SK-N-SH treated with all-trans-retinoic acid at 6 μM for 48 hours (cell line): ENCODE results near the gene MLLT1.

Experiments
- ATAC-seq: fragments of 200-7000 bp; cut with Tn5 transposase; 3 replicates; pipeline ENCODE4 v1.9.1; 2020; ENCODE audit warnings: mild to moderate bottlenecking, moderate library complexity
- ARNTL ChIP-seq: fragments of 450-650 bp; formaldehyde crosslinking; IDR thresholded peaks from 2 replicates; pipeline ENCODE4 v1.5.0; 2020; ENCODE audit warnings: low read depth, mild to moderate bottlenecking, moderate library complexity, borderline replicate concordance
- BACH2 ChIP-seq: fragments of 250-450 bp; sonication (Bioruptor Pico); IDR thresholded peaks from 2 replicates; pipeline ENCODE4 v1.9.0; 2021; ENCODE audit warnings: mild to moderate bottlenecking, borderline replicate concordance
- CSDC2 ChIP-seq: fragments of 250-450 bp; sonication (Bioruptor Pico); IDR thresholded peaks from 2 replicates; pipeline ENCODE4 v1.5.0; 2020; ENCODE audit warnings: mild to moderate bottlenecking, moderate library complexity
- CSRNP3 ChIP-seq: fragments of 250-450 bp; sonication (Bioruptor Pico); IDR thresholded peaks from 2 replicates; pipeline ENCODE4 v1.5.1; 2021; ENCODE audit warnings: mild to moderate bottlenecking, moderate library complexity
- ESRRG ChIP-seq: fragments of 250-450 bp; sonication (Bioruptor Pico); IDR thresholded peaks from 2 replicates; pipeline ENCODE4 v1.6.1; 2021; ENCODE audit warnings: mild to moderate bottlenecking
- GLIS3 ChIP-seq: fragments of 250-450 bp; sonication (Bioruptor Pico); IDR thresholded peaks from 2 replicates; pipeline ENCODE4 v1.5.0; 2020; ENCODE audit warnings: mild to moderate bottlenecking, moderate library complexity
- ISL1 ChIP-seq: fragments of 250-450 bp; sonication (Bioruptor Pico); IDR thresholded peaks from 2 replicates; pipeline ENCODE4 v2.1.2; 2022; ENCODE audit warnings: mild to moderate bottlenecking, moderate library complexity
- OSR1 ChIP-seq: fragments of 250-450 bp; sonication (Bioruptor Pico); IDR thresholded peaks from 2 replicates; pipeline ENCODE4 v1.8.0; 2022; ENCODE audit warnings: moderate library complexity, mild to moderate bottlenecking, inconsistent platforms
- PPARA ChIP-seq: fragments of 250-450 bp; sonication (Bioruptor Pico); IDR thresholded peaks from 2 replicates; pipeline ENCODE4 v1.5.0; 2020; ENCODE audit warnings: mild to moderate bottlenecking, borderline replicate concordance
- RARB ChIP-seq: fragments of 250-450 bp; sonication (Bioruptor Pico); IDR thresholded peaks from 2 replicates; pipeline ENCODE4 v1.8.0; 2021; ENCODE audit warnings: mild to moderate bottlenecking, moderate library complexity
- SNAI2 ChIP-seq: fragments of 250-450 bp; sonication (Bioruptor Pico); IDR thresholded peaks from 2 replicates; pipeline ENCODE4 v1.5.0; 2020; ENCODE audit warnings: mild to moderate bottlenecking, moderate library complexity
- TCF4 ChIP-seq: fragments of 250-450 bp; sonication (Bioruptor Pico); IDR thresholded peaks from 2 replicates; pipeline ENCODE4 v1.8.0; 2021; ENCODE audit warnings: mild to moderate bottlenecking, moderate library complexity, borderline replicate concordance
- TOX ChIP-seq: fragments of 250-450 bp; sonication (Bioruptor Pico); IDR thresholded peaks from 2 replicates; pipeline ENCODE4 v1.8.0; 2021; ENCODE audit warnings: mild to moderate bottlenecking, moderate library complexity, borderline replicate concordance
- TSHZ2 ChIP-seq: fragments of 250-450 bp; sonication (Bioruptor Pico); IDR thresholded peaks from 2 replicates; pipeline ENCODE4 v1.5.0; 2020; ENCODE audit warnings: mild to moderate bottlenecking, moderate library complexity
- ZC3H10 ChIP-seq: fragments of 250-450 bp; sonication (Bioruptor Pico); IDR thresholded peaks from 2 replicates; pipeline ENCODE4 v1.5.1; 2021; ENCODE audit warnings: mild to moderate bottlenecking, moderate library complexity
- ZFP3 ChIP-seq: fragments of 250-450 bp; sonication (Bioruptor Pico); IDR thresholded peaks from 2 replicates; pipeline ENCODE4 v1.5.0; 2020; ENCODE audit warnings: mild to moderate bottlenecking, moderate library complexity
- ZNF565 ChIP-seq: fragments of 450-650 bp; formaldehyde crosslinking; conservative IDR thresholded peaks from 2 replicates; pipeline ENCODE4 v1.5.0; 2020; ENCODE audit warnings: low read depth, mild to moderate bottlenecking, moderate library complexity
- ZNF70 ChIP-seq: fragments of 450-650 bp; formaldehyde crosslinking; IDR thresholded peaks from 2 replicates; pipeline ENCODE4 v1.5.0; 2020; ENCODE audit warnings: mild to moderate bottlenecking, moderate library complexity
- ZNF8 ChIP-seq: fragments of 450-650 bp; formaldehyde crosslinking; IDR thresholded peaks from 2 replicates; pipeline ENCODE4 v1.5.0; 2020; ENCODE audit warnings: mild to moderate bottlenecking, moderate library complexity
- TF ChIP-seq, protein P1 (sequence below): fragments of 250-450 bp; sonication (Bioruptor Pico); IDR thresholded peaks from 2 replicates; pipeline ENCODE4 v1.5.1; 2020; ENCODE audit warnings: low read depth, mild to moderate bottlenecking, moderate library complexity
- TF ChIP-seq, protein P2 (sequence below): fragments of 250-450 bp; sonication (Bioruptor Pico); IDR thresholded peaks from 2 replicates; pipeline ENCODE4 v1.8.0; 2021; ENCODE audit warnings: low read depth, mild to moderate bottlenecking, moderate library complexity, borderline replicate concordance

The MLLT1 gene

DNA sequence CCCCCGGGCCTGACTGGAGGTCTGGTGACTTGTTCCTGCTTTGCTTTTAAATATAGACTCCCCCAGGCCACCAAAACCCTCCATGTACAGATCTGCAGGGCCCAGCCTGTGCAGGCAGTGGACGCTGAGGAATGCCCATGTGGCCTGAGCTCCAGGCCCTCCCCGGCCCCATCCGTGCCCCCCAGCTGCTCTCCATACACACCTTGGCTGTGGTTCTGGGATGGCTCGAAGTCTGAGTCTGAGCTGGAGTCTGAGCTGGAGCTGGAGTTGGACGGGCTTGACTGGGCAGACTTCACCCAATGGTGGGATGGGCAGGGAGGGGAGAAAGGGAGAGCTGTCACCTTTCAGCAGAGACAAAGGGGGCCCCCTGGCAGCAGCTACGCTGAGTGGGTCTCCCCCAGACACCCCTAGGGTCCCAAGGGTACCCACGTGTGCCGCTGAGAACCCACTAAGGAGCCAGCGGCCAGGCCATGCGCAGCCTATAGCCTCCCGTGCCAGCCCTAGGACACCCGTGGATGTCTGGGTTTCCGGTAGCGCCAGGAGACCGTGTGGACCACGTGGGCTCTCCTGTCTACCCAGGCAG is 61.9 kb downstream of the MLLT1 start (continued):
- TF ChIP-seq, protein P1, sequence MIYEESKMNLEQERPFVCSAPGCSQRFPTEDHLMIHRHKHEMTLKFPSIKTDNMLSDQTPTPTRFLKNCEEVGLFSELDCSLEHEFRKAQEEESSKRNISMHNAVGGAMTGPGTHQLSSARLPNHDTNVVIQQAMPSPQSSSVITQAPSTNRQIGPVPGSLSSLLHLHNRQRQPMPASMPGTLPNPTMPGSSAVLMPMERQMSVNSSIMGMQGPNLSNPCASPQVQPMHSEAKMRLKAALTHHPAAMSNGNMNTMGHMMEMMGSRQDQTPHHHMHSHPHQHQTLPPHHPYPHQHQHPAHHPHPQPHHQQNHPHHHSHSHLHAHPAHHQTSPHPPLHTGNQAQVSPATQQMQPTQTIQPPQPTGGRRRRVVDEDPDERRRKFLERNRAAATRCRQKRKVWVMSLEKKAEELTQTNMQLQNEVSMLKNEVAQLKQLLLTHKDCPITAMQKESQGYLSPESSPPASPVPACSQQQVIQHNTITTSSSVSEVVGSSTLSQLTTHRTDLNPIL (CRISPR knock-in tag): no peak

GRCh38 chr19:6216996-6217751 is 62.6 kb downstream of the MLLT1 start:
- ATAC-seq: no peak
- TF ChIP-seq ZNF8 (CRISPR knock-in tag) (no peak), CSRNP3 (CRISPR knock-in tag) (no peak), GLIS3 (no peak), TOX (CRISPR knock-in tag) (no peak), OSR1 (CRISPR knock-in tag) (no peak), PPARA (CRISPR knock-in tag) (no peak), BACH2 (CRISPR knock-in tag) (no peak)

GRCh38 chr19:6216236-6216995 is 63.4 kb downstream of the MLLT1 start:
- TF ChIP-seq RARB (no peak), ZFP3 (CRISPR knock-in tag) (no peak), TOX (CRISPR knock-in tag) (no peak), ZNF565 (CRISPR knock-in tag) (no peak), TSHZ2 (CRISPR knock-in tag) (no peak), ZC3H10 (no peak), CSDC2 (CRISPR knock-in tag) (no peak), ARNTL (CRISPR knock-in tag) (no peak), PPARA (CRISPR knock-in tag) (no peak), ZNF70 (CRISPR knock-in tag) (no peak), TCF4 (no peak), SNAI2 (CRISPR knock-in tag) (no peak), ZNF8 (CRISPR knock-in tag) (no peak), ESRRG (CRISPR knock-in tag) (no peak), ISL1 (CRISPR knock-in tag) (no peak), OSR1 (CRISPR knock-in tag) (no peak)
- TF ChIP-seq, protein P2, sequence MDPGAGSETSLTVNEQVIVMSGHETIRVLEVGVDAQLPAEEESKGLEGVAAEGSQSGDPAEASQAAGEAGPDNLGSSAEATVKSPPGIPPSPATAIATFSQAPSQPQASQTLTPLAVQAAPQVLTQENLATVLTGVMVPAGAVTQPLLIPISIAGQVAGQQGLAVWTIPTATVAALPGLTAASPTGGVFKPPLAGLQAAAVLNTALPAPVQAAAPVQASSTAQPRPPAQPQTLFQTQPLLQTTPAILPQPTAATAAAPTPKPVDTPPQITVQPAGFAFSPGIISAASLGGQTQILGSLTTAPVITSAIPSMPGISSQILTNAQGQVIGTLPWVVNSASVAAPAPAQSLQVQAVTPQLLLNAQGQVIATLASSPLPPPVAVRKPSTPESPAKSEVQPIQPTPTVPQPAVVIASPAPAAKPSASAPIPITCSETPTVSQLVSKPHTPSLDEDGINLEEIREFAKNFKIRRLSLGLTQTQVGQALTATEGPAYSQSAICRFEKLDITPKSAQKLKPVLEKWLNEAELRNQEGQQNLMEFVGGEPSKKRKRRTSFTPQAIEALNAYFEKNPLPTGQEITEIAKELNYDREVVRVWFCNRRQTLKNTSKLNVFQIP (CRISPR knock-in tag): no peak
- TF ChIP-seq, protein P1 (CRISPR knock-in tag): no peak
- ATAC-seq: no peak
